ENCODE data around the gene RASGRF2.
A peak's percentile ranks its signal among the peaks of the same experiment; 100 is the strongest.

Gene RASGRF2

GRCh38 chr5:81181576-81182316, 221.6 kb downstream of the RASGRF2 start:
- DNase-seq, result no peak

GRCh38 chr5:81182396-81183390, 222.5 kb downstream of the RASGRF2 start:
- DNase-seq, result no peak

GRCh38 chr5:81183811-81184748, 223.9 kb downstream of the RASGRF2 start:
- no peak for DNase-seq

- DNase-seq, result no peak
These were observed 224.6 kb downstream of the RASGRF2 start for GRCh38 chr5:81184749-81185110.

GRCh38 chr5:81187885-81188284, 227.7 kb downstream of the RASGRF2 start:
- no peak for DNase-seq

GRCh38 chr5:81188962-81189361, 228.8 kb downstream of the RASGRF2 start:
- DNase-seq, result no peak

GRCh38 chr5:81189875-81190498, 229.8 kb downstream of the RASGRF2 start:
- DNase-seq, result no peak

GRCh38 chr5:81191726-81192372, 231.7 kb downstream of the RASGRF2 start:
- DNase-seq, result no peak

- no peak for DNase-seq
These were observed 232.2 kb downstream of the RASGRF2 start for GRCh38 chr5:81192373-81192750.

GRCh38 chr5:81194633-81195334, 234.6 kb downstream of the RASGRF2 start:
- DNase-seq, result peak; percentile 91

- DNase-seq, result no peak
These were observed 235.3 kb downstream of the RASGRF2 start for GRCh38 chr5:81195335-81195929.

- no peak for DNase-seq
These were observed 242.5 kb downstream of the RASGRF2 start for GRCh38 chr5:81202655-81203054.

- DNase-seq, result no peak
These were observed 243.6 kb downstream of the RASGRF2 start for GRCh38 chr5:81203729-81204128.

- no peak for DNase-seq
These were observed 244.0 kb downstream of the RASGRF2 start for GRCh38 chr5:81204205-81204604.

GRCh38 chr5:81205058-81205457, 244.9 kb downstream of the RASGRF2 start:
- DNase-seq, result no peak

GRCh38 chr5:81207009-81207408, 246.8 kb downstream of the RASGRF2 start:
- DNase-seq, result no peak

- DNase-seq, result no peak
These were observed 248.7 kb downstream of the RASGRF2 start for GRCh38 chr5:81208904-81209303.

GRCh38 chr5:81209386-81209785, 249.2 kb downstream of the RASGRF2 start:
- DNase-seq, result no peak

GRCh38 chr5:81209869-81210493, 249.8 kb downstream of the RASGRF2 start:
- DNase-seq, result peak; percentile 51

GRCh38 chr5:81212211-81212751, 252.1 kb downstream of the RASGRF2 start:
- no peak for DNase-seq
